Measurements from ENCODE around the gene IL1RAPL1.

IL1RAPL1 gene

GRCh38 chrX:29798469-29798868 is 1211.2 kb downstream of the IL1RAPL1 start:
- DNase-seq (ENCODE audit: low read depth): no peak
- TF ChIP-seq MYC (IDR thresholded peaks at IDR 0.05; ENCODE audit: low read depth, low read length): no peak
- TF ChIP-seq POLR2A (IDR thresholded peaks at IDR 0.05; ENCODE audit: extremely low read depth, insufficient read length): no peak
- no peak for TF ChIP-seq MAX (IDR thresholded peaks at IDR 0.05; ENCODE audit: low read depth, low read length)
- TF ChIP-seq, protein P1, sequence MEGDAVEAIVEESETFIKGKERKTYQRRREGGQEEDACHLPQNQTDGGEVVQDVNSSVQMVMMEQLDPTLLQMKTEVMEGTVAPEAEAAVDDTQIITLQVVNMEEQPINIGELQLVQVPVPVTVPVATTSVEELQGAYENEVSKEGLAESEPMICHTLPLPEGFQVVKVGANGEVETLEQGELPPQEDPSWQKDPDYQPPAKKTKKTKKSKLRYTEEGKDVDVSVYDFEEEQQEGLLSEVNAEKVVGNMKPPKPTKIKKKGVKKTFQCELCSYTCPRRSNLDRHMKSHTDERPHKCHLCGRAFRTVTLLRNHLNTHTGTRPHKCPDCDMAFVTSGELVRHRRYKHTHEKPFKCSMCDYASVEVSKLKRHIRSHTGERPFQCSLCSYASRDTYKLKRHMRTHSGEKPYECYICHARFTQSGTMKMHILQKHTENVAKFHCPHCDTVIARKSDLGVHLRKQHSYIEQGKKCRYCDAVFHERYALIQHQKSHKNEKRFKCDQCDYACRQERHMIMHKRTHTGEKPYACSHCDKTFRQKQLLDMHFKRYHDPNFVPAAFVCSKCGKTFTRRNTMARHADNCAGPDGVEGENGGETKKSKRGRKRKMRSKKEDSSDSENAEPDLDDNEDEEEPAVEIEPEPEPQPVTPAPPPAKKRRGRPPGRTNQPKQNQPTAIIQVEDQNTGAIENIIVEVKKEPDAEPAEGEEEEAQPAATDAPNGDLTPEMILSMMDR (IDR thresholded peaks at IDR 0.05; ENCODE audit: low read depth, low read length): no peak
- no peak overlapping the region for H3K4me3 ChIP-seq (ENCODE audit: low read depth, low read length)

DNA sequence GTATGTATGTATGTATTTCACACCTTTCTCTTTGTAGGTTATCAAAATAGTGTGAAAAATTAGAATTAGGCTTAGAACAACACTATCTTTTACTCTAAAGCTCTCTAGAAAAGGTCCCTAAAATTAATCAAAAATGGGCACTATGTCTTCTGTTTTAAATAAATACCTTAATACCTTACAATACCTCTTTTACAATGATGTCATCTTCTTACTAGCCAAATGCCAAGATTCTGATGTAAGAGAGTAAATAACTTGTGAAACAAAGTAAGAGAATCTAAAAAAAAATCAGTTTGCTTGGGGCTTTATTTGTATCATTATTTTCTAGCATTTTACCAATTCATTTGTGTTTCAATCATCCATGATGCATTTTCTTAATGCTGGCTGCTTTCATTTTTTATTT is 1225.9 kb downstream of the IL1RAPL1 start:
- H3K4me3 ChIP-seq (ENCODE audit: low read depth, low read length): no peak overlapping the region
- TF ChIP-seq MAX (IDR thresholded peaks at IDR 0.05; ENCODE audit: low read depth, low read length) (no peak), POLR2A (IDR thresholded peaks at IDR 0.05; ENCODE audit: extremely low read depth, insufficient read length) (no peak), MYC (IDR thresholded peaks at IDR 0.05; ENCODE audit: low read depth, low read length) (no peak)
- TF ChIP-seq, protein P1 (IDR thresholded peaks at IDR 0.05; ENCODE audit: low read depth, low read length): no peak
- DNase-seq (ENCODE audit: low read depth): no peak

DNA sequence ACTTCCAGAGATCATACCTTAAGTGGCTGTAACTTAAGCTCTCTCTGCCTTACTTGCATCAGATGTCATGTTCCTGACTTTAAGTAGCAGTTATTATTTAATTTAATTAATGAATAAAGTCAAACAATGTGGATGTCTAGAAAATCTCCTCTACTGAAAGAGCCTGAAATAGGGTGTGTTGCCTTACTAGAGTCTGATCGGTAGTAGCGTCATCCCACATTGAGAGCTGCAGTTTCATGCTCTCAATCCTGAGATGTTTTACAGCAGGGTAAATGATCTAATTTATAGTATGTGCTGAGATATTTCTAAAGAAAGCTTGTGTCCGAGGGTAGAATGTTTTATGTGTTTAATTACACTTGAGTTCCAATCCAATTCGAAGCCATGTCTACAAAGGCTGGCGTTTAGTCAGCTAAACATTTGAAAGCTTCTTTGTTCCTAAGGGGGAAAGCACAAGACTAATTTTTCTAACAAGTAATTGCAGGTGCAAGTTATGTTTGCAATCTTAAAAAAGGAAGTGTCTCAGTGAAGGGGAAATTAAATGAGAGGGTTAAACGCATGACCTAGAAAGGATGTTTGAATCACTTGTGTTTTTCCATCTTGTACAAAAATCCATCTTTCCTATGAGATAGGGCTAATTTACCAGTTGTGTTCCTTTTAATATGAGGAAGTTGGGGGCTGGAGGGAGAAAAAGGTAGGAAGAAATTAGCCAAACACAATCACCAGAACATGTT is 1237.1 kb downstream of the IL1RAPL1 start:
- TF ChIP-seq, protein P1 (IDR thresholded peaks at IDR 0.05; ENCODE audit: low read depth, low read length): no peak
- TF ChIP-seq MYC (IDR thresholded peaks at IDR 0.05; ENCODE audit: low read depth, low read length) (no peak), MAX (IDR thresholded peaks at IDR 0.05; ENCODE audit: low read depth, low read length) (no peak), POLR2A (IDR thresholded peaks at IDR 0.05; ENCODE audit: extremely low read depth, insufficient read length) (no peak)
- H3K4me3 ChIP-seq (ENCODE audit: low read depth, low read length): no peak overlapping the region
- DNase-seq (ENCODE audit: low read depth): no peak

DNA sequence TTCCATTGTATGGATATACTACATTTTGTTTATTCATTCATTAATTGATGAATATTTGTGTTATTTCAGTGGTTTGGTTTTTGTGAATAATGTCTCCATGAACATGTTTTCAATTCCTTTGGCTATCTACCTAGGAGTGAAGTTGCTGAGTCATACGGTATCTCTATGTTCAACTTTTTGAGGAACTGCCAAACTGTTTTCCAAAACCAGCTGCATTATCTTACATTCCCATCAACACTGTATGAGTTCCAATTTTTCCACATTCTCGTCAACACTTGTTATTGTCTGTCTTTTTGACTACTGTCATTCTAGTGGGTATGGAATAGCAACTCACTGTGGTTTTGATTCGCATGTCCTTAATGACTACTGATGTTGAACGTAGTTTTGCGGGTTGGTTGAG is 1239.5 kb downstream of the IL1RAPL1 start:
- DNase-seq (ENCODE audit: low read depth): no peak
- TF ChIP-seq MYC (IDR thresholded peaks at IDR 0.05; ENCODE audit: low read depth, low read length) (no peak), MAX (IDR thresholded peaks at IDR 0.05; ENCODE audit: low read depth, low read length) (no peak), POLR2A (IDR thresholded peaks at IDR 0.05; ENCODE audit: extremely low read depth, insufficient read length) (no peak)
- TF ChIP-seq, protein P1 (IDR thresholded peaks at IDR 0.05; ENCODE audit: low read depth, low read length): no peak
- H3K4me3 ChIP-seq (ENCODE audit: low read depth, low read length): no peak overlapping the region

GRCh38 chrX:29834311-29834710 is 1247.1 kb downstream of the IL1RAPL1 start:
- no peak for TF ChIP-seq POLR2A (IDR thresholded peaks at IDR 0.05; ENCODE audit: extremely low read depth, insufficient read length)
- no peak for DNase-seq (ENCODE audit: low read depth)
- no peak overlapping the region for H3K4me3 ChIP-seq (ENCODE audit: low read depth, low read length)

DNA sequence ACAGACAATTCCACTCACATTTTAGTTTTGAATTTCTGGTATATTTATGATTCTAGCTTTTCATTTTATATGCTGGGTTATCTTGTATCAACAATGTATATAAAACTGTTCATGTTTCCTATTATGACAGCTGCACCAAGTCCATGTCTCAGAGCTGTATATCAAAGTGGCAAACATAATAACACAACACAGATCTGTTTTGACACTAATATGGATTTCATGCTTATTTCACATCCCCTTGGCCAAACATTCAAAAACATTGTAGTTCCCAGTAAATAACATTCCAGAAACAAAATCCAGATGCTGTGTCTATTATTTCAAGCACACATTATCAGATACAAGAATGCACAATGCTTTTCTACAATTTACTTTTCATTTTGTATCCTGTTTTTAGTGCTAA is 1247.5 kb downstream of the IL1RAPL1 start:
- no peak for DNase-seq (ENCODE audit: low read depth)
- TF ChIP-seq MAX (IDR thresholded peaks at IDR 0.05; ENCODE audit: low read depth, low read length) (no peak), POLR2A (IDR thresholded peaks at IDR 0.05; ENCODE audit: extremely low read depth, insufficient read length) (no peak), MYC (IDR thresholded peaks at IDR 0.05; ENCODE audit: low read depth, low read length) (no peak)
- TF ChIP-seq, protein P1 (IDR thresholded peaks at IDR 0.05; ENCODE audit: low read depth, low read length): no peak
- H3K4me3 ChIP-seq (ENCODE audit: low read depth, low read length): no peak overlapping the region

Measured in NB4 (cell line).